ENCODE measurements around the gene STKLD1.

Gene STKLD1

DNA sequence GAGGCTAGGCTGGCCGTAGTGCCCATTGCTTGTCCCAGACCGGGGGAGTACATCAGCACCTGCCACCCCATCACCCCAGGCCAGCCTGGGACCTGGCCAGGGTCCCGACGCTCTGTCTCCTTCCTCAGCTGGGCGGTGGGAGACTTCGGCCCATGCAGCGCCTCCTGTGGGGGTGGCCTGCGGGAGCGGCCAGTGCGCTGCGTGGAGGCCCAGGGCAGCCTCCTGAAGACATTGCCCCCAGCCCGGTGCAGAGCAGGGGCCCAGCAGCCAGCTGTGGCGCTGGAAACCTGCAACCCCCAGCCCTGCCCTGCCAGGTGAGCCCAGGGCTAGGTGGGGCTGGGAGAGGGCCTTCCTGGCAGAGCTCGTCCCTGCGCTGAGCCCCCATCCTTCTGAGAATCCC is 67.1 kb downstream of the STKLD1 start:
- no peak for TF ChIP-seq EZH2phosphoT487 (IDR thresholded peaks at IDR 0.05; ENCODE audit: borderline replicate concordance)
- TF ChIP-seq, protein P1, sequence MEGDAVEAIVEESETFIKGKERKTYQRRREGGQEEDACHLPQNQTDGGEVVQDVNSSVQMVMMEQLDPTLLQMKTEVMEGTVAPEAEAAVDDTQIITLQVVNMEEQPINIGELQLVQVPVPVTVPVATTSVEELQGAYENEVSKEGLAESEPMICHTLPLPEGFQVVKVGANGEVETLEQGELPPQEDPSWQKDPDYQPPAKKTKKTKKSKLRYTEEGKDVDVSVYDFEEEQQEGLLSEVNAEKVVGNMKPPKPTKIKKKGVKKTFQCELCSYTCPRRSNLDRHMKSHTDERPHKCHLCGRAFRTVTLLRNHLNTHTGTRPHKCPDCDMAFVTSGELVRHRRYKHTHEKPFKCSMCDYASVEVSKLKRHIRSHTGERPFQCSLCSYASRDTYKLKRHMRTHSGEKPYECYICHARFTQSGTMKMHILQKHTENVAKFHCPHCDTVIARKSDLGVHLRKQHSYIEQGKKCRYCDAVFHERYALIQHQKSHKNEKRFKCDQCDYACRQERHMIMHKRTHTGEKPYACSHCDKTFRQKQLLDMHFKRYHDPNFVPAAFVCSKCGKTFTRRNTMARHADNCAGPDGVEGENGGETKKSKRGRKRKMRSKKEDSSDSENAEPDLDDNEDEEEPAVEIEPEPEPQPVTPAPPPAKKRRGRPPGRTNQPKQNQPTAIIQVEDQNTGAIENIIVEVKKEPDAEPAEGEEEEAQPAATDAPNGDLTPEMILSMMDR (conservative IDR thresholded peaks at IDR 0.05; ENCODE audit: low read length): no peak

DNA sequence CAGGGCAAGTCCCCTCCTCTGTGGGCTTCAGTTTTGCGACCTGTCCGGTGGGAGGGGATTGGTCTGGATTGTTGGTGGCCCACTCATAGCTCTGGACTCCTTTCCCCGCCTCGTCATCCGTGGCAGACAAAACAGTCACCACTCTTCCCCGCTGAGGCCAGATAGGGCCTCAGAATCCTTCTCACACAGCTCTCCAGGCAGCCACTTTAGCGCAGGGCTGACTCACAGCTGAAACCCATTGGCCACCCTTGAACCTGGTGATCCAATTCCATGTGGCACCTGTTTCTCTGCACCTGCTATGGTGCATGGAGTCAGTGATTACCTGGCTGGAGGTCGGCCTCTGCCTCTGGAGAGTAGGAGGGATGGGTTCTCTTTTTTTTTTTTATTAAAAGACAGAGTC is 67.8 kb downstream of the STKLD1 start:
- no peaks in the 10 kb centered on the region for H3K9me2 ChIP-seq (replicated peaks; ENCODE audit: low read depth, low read length)
- no peak overlapping the region for H3K9ac ChIP-seq (ENCODE audit: low read depth, low read length, poor library complexity, severe bottlenecking)
- H3K79me2 ChIP-seq (ENCODE audit: insufficient read depth, low read length): no peaks in the 10 kb centered on the region
- H3K4me2 ChIP-seq (ENCODE audit: low read depth, low read length, poor library complexity, severe bottlenecking): no peak overlapping the region
- no peak overlapping the region for H2AFZ ChIP-seq (ENCODE audit: low read length)
- no peaks in the 10 kb centered on the region for H4K20me1 ChIP-seq (ENCODE audit: insufficient read depth, low read length, poor library complexity, severe bottlenecking)
- H3K4me3 ChIP-seq (ENCODE audit: low read length, poor library complexity, severe bottlenecking): no peak overlapping the region
- peaks cover 6% of the 10 kb centered on the region for H3K4me1 ChIP-seq (ENCODE audit: insufficient read depth, low read length, poor library complexity, severe bottlenecking)
- TF ChIP-seq EZH2phosphoT487 (IDR thresholded peaks at IDR 0.05; ENCODE audit: borderline replicate concordance): no peak
- TF ChIP-seq, protein P1 (conservative IDR thresholded peaks at IDR 0.05; ENCODE audit: low read length): no peak
- H3K36me3 ChIP-seq (ENCODE audit: insufficient read depth, low read length): no peaks in the 10 kb centered on the region
- no peaks in the 10 kb centered on the region for H3K27me3 ChIP-seq (ENCODE audit: insufficient read depth, low read length, poor library complexity, severe bottlenecking)
- no peaks in the 10 kb centered on the region for H3K9me3 ChIP-seq (ENCODE audit: insufficient read depth, low read depth, low read length)
- no peaks in the 10 kb centered on the region for H3F3A ChIP-seq (ENCODE audit: low read depth)

More for the DNA sequence above, 67.1 kb downstream of the STKLD1 start:
- Histone ChIP-seq H3K9me3 (ENCODE audit: insufficient read depth, low read depth, low read length) (no peaks in the 10 kb centered on the region), H4K20me1 (ENCODE audit: insufficient read depth, low read length, poor library complexity, severe bottlenecking) (no peaks in the 10 kb centered on the region), H3K4me2 (ENCODE audit: low read depth, low read length, poor library complexity, severe bottlenecking) (no peak overlapping the region), H3K27me3 (ENCODE audit: insufficient read depth, low read length, poor library complexity, severe bottlenecking) (no peaks in the 10 kb centered on the region), H3K9ac (ENCODE audit: low read depth, low read length, poor library complexity, severe bottlenecking) (no peak overlapping the region), H2AFZ (ENCODE audit: low read length) (no peak overlapping the region), H3K79me2 (ENCODE audit: insufficient read depth, low read length) (no peaks in the 10 kb centered on the region), H3K9me2 (replicated peaks; ENCODE audit: low read depth, low read length) (no peaks in the 10 kb centered on the region), H3F3A (ENCODE audit: low read depth) (no peaks in the 10 kb centered on the region), H3K4me3 (ENCODE audit: low read length, poor library complexity, severe bottlenecking) (no peak overlapping the region), H3K4me1 (ENCODE audit: insufficient read depth, low read length, poor library complexity, severe bottlenecking) (peaks cover 6% of the 10 kb centered on the region), H3K36me3 (ENCODE audit: insufficient read depth, low read length) (no peaks in the 10 kb centered on the region)

DNA sequence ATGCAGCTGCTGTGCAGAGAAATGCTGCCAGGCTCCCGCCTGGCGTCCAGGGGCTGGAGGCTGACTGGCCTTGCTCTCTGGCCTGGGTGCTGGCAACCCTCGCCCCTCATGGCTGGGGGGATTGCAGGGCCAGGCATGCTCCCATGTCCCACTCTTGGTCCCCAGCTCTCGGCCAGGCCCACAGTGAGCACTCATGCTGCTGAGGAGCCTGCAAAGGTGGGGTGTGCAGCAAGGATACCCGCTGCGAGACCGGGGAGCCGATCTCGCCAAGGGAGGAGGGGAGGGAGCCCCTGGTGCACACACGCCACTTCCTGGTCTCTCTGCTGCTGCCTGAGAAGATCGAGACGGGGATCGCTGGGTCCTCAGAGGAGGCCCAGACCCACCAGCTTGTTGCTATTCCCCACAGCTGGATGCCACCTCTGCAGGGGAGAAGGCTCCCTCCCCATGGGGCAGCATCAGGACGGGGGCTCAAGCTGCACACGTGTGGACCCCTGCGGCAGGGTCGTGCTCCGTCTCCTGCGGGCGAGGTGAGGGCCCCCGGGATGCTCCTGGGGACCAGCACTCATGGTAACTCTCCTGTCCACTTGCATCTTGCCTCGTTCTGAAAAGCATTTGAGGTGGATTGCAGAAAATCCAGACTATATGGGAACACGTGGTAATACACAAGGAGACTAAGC is 69.3 kb downstream of the STKLD1 start:
- Histone ChIP-seq H3K9ac (ENCODE audit: low read depth, low read length, poor library complexity, severe bottlenecking) (no peak overlapping the region), H3K9me3 (ENCODE audit: insufficient read depth, low read depth, low read length) (no peaks in the 10 kb centered on the region), H3K27me3 (ENCODE audit: insufficient read depth, low read length, poor library complexity, severe bottlenecking) (no peaks in the 10 kb centered on the region)

More for the DNA sequence above, 69.3 kb downstream of the STKLD1 start:
- H3F3A ChIP-seq (ENCODE audit: low read depth): no peaks in the 10 kb centered on the region
- no peak overlapping the region for H3K4me3 ChIP-seq (ENCODE audit: low read length, poor library complexity, severe bottlenecking)
- peaks cover 6% of the 10 kb centered on the region for H3K4me1 ChIP-seq (ENCODE audit: insufficient read depth, low read length, poor library complexity, severe bottlenecking)
- no peaks in the 10 kb centered on the region for H4K20me1 ChIP-seq (ENCODE audit: insufficient read depth, low read length, poor library complexity, severe bottlenecking)
- no peak overlapping the region for H2AFZ ChIP-seq (ENCODE audit: low read length)
- H3K4me2 ChIP-seq (ENCODE audit: low read depth, low read length, poor library complexity, severe bottlenecking): no peak overlapping the region
- no peak for TF ChIP-seq EZH2phosphoT487 (IDR thresholded peaks at IDR 0.05; ENCODE audit: borderline replicate concordance)
- TF ChIP-seq, protein P1 (conservative IDR thresholded peaks at IDR 0.05; ENCODE audit: low read length): no peak
- H3K36me3 ChIP-seq (ENCODE audit: insufficient read depth, low read length): no peaks in the 10 kb centered on the region
- no peaks in the 10 kb centered on the region for H3K9me2 ChIP-seq (replicated peaks; ENCODE audit: low read depth, low read length)
- H3K79me2 ChIP-seq (ENCODE audit: insufficient read depth, low read length): no peaks in the 10 kb centered on the region

Data from Loucy (cell line).